Measurements from ENCODE around the gene CYRIA.

DNA sequence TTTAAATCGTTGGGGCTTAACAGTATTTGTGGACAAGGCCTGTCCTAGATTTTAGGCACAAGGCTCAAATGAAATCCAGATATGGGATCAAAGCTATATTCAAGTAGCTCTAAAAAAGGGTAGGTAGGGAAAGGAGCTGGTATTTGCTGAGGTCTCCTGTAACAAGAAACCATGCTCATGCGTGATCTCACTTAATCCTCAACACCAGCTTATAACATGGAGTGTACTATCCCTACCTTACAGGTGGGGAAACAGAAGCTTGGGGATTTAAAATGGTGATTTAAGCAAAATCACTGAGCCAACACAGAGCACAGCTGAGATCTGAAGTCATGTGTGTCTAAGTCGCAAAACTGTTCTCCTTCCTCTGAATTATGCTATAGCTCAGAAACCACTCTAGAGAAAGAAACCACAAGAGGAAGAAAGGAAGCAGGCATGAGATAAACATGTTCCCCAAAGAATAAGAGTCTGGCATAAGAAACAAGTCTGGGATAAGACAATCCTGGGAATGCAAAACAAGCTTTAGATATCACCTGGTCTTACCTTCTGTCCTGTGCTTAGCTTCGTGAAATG lies 43.1 kb downstream of the CYRIA start:
- TF ChIP-seq, protein P1, sequence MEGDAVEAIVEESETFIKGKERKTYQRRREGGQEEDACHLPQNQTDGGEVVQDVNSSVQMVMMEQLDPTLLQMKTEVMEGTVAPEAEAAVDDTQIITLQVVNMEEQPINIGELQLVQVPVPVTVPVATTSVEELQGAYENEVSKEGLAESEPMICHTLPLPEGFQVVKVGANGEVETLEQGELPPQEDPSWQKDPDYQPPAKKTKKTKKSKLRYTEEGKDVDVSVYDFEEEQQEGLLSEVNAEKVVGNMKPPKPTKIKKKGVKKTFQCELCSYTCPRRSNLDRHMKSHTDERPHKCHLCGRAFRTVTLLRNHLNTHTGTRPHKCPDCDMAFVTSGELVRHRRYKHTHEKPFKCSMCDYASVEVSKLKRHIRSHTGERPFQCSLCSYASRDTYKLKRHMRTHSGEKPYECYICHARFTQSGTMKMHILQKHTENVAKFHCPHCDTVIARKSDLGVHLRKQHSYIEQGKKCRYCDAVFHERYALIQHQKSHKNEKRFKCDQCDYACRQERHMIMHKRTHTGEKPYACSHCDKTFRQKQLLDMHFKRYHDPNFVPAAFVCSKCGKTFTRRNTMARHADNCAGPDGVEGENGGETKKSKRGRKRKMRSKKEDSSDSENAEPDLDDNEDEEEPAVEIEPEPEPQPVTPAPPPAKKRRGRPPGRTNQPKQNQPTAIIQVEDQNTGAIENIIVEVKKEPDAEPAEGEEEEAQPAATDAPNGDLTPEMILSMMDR (IDR thresholded peaks at IDR 0.05), result no peak
- no peak for TF ChIP-seq ZFX (IDR thresholded peaks at IDR 0.05; ENCODE audit: borderline replicate concordance)

Measured in 22Rv1 (cell line).